Suppressor macrophage treated with lipopolysaccharide for 4 hours (primary cell): ENCODE measurements around the gene CIAO2A.
"Not testable (repeated sequence)": the region's sequence is repeated elsewhere in the genome, so short reads cannot be mapped to it uniquely, and the experiment has no call there.

ENCODE experiments used
- DNase-seq: peaks from one replicate; pipeline ENCODE4 v3.0.0-alpha.2; 2020

Gene CIAO2A, protein sequence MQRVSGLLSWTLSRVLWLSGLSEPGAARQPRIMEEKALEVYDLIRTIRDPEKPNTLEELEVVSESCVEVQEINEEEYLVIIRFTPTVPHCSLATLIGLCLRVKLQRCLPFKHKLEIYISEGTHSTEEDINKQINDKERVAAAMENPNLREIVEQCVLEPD

DNA sequence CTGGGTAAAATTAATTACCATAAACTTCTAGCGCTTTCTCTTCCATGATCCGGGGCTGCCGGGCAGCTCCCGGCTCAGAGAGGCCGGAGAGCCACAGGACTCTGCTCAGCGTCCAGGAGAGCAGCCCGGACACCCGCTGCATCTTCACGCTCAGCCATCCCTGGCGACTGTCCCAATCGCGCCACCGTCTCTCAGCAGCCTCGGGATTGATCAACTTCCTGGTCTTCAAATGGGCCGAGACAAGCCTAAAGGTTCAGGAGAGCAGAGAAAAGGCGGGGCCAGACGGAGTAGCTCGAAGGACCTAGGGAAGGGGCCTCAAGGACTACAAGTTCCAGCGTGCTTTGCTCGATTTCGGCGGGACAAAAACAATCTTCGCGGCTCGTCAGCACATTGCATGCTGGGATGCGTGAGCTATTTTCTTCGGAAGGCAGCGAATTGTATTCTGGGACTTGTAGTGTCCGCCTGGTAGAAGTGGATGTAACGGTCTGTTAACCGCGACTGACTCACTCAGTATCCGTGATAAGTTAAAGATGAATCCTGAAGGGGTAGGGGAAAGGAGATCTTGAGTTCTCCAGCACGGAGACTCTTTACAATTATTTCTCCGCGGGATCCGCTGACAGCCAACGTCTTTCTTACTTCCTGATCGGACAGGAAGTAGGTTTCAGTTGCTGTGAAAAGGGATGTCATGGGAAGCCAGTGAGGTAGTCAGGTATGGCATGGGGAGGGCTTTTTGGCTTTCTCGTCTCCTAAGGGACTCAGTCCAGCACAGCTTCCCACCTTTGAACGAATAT, at the start of gene CIAO2A:
Gene CIAO2A, minus strand, starts transcription at position 212 of the 791 bp plus-strand sequence. Its CDS starts 70 bp downstream, at position 142.
- DNase-seq: peak; percentile 99

DNA sequence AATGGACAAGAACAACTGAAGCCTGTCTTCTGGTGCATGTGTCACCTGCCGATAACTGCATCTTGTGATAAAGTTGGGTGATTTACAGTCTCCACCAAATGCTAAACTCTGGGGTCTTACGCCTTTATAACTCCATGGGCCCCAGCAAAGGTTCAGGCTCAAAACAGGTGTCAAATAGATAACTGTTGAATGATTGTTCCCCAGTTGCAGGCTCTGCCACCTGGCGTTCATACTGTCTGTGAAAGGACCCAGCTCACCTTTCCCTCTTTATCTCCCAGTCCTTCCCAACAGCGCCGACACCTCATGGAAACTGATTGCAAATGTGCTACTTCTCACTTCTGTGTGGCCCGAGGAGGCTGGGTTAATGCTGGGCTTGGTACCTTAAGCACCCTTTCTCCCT, 49.6 kb upstream of the CIAO2A start:
- no peak for DNase-seq

DNA sequence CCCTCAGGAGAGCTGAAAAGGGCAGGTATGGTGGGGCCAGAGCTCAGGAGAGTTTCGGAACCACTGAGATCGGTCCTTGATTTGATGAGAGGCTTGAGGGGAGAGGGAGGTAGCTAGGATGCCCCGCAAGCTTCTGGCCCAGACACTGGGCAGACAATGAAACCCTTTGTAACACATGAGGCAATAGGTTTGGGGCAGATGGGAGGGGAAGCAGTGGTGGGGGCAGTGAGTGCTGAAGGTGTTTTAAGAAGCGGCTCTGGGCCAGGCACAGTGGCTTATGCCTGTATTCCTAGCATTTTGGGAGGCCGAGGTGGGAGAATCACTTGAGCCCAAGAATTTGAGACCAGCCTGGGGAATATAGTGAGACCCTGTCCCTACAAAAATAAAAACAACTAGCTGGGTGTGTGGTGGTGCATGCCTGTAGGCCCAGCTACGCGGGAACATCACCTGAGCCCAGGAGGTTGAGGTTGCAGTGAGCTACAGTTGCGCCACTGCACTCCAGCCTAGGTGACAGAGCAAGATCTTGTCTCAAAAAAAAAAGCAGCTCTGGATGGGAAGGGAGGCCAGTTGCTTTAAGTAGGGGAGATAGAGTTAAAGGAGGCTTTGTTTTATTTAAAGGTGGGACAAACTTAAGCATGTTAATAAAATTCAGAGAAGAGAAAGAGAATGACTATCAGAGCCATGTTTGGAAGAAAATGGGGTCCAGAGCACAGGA, 48.3 kb upstream of the CIAO2A start:
- DNase-seq: no peak

DNA sequence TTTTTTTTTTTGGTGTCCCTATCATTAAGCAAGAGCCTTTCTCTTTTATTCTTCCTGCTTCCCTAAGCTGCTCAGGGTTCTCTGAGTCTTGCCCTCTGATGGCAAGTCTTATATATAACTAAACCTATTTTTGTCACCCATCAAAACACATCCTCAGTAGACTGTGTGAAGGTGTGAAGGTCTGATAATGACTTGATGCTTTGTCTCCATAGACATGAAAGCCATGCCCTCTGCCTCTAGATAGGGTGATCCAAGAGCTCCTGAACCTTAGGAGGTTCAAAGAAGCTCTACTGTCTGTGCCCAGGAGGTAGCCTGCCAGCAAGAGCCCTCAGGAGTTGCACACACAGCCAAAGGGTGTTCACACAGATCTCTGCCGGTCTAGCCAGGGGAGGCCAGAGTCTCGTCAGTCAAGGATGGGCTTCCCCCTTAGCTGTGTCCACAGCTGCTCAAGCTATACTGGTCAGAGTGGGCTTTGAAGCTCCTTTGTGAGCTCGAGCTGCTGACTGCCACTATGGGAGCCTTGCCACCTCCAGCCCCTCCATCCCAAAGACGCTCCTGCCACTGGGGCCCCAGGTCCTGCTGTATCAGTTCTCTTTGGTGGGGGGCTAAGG, 44.8 kb upstream of the CIAO2A start:
- DNase-seq: no peak

DNA sequence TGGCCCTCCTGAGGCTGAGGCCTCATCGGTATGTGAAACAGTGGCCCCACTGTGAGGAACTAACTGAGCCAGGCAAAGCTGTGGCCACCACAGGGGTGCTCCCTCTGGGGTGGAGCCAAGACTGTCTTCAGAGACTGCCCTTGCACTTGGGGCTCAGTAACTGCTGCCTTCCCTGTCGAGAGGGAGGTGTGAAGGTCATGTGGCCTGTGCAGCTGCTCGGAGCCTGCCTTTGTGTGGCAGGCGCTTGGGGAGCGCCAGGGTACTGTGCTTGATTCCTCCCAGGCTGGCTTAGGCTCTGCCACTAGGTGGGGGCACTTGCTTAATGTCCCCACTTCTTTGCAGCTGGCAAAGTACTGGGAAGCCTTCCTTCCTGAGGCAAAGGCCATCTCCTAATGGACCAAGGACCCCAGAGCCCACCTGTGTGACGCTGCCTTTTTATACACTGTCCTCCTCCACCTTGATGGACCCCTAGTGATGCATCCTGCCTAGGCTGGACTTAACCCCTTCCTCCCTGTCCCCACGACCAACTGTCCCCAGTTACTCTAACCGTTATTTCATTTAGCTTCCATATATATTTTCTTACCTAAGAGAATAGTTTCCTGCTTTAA, 43.7 kb upstream of the CIAO2A start:
- no peak for DNase-seq

DNA sequence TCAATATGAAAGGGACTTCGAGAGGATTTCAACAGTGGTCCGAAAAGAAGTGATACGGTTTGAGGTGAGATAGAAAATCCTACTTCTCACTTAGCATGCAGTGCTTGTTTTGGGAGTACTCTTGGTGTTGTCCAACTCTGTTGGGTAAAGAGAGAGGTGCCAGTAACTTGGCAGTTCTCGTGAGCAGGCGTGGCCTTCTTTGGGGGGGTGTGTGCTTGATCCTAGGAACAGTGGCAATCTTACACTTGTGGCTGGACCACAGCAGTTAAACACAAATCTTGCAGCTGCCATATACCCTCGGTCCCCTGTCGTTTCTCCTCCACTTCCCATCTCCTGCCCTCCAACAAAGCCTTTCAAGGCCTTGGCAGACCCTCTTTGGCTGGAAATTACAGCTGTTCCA, 42.7 kb upstream of the CIAO2A start:
- no peak for DNase-seq

DNA sequence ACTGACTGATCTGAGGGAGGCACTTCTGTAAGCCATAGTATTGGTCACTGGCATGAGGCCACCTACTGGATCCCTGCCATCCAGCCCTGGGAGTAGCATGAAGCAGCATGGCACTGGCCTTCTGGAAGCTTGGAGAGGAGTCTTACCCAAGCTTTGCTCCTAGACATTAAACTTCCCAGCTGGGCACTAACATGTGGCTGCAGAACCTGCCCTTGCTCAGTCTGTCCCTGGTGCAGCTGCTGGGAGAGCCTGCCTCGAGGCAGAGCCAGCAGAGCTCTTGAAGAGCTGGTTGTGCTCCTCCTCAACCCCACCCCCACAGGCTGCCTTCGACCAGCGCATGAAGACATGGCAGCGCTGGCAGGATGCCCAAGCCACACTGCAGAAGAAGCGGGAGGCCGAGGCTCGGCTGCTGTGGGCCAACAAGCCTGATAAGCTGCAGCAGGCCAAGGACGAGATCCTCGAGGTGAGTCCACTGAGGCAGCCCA, 40.7 kb upstream of the CIAO2A start:
- no peak for DNase-seq

DNA sequence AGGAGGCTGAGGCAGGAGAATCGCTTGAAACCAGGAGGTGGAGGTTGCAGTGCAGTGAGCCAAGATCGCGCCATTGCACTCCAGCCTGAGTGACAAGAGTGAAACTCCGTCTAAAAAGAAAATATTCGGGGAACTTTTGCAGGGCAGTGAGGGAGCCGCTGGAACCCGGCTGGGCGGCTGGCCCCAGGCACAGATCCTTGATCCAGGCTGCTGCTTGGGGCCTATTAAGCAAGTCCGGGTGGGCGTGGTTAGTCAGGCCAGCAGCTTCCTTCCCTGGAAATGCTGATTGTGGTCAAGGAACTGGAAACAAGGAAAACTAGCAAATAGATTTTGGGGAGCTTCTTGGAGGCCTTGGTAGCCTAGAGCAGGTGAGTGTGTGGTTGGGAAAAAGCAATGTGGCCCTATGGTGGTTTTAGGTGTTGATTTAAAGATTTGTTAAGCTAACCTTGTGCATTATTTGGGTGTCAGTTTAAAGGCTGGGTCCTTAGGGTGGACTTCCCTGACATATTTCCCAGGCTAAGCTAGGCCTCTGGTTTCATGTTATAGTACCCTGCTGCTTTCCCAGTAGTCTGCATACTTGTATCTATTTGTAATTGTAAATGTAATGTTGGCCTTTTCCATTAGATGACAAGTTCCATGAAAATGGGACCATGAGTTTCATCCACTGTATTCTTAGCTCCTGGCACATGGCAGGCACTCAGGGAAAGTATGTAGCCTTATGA, 40.1 kb upstream of the CIAO2A start:
- no peak for DNase-seq

DNA sequence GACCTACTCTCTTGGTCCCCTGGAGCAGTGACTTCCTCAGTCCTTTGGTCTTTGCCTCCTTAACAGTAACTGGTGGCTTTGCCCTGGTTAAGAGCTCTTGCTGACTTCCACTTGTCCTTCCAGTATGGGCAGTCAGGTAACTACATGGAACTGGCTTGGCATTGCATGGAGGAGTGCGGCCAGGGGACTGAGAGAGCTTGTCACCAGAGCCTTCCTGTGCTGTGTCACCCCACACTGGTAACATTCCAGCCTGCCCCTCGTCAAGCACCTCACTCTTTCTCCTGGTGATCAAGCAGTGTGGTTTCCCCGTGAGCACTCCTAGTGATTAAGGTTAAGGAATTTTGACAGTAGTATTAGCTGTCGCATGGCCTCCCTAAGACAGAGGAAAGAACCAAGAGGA, 38.6 kb upstream of the CIAO2A start:
- no peak for DNase-seq

DNA sequence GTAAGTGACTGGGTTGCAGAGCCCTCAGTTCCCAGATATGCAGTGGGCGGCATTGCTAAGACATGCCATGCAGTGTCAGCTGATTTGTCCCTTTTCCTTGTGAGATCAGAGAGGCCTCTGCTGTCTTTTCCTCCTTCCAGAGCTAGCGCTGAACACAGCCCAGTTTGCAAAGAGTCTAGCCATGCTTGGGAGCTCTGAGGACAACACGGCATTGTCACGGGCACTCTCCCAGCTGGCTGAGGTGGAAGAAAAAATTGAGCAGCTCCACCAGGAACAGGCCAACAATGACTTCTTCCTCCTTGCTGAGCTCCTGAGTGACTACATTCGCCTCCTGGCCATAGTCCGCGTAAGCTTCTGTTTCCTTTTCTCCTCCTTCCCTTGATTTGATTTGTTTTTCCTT, 37.9 kb upstream of the CIAO2A start:
- DNase-seq: no peak

DNA sequence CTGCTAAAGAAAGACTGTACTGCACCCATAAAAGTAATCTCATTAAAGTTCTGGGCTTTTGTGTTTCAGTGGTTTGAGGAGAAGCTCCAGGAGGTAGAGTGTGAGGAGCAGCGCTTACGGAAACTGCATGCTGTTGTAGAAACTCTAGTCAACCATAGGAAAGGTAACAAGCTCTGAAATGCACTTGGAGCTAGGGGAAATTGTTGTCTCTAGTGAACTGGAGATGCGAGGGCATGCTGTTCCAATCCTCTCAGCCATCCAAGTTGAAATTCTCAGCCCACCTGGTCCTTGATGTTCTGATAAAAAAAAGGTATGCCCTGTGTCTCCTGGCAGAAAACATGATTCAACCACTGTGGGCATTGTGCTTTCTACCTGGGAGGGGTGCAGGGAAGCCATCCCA, 36.5 kb upstream of the CIAO2A start:
- no peak for DNase-seq

DNA sequence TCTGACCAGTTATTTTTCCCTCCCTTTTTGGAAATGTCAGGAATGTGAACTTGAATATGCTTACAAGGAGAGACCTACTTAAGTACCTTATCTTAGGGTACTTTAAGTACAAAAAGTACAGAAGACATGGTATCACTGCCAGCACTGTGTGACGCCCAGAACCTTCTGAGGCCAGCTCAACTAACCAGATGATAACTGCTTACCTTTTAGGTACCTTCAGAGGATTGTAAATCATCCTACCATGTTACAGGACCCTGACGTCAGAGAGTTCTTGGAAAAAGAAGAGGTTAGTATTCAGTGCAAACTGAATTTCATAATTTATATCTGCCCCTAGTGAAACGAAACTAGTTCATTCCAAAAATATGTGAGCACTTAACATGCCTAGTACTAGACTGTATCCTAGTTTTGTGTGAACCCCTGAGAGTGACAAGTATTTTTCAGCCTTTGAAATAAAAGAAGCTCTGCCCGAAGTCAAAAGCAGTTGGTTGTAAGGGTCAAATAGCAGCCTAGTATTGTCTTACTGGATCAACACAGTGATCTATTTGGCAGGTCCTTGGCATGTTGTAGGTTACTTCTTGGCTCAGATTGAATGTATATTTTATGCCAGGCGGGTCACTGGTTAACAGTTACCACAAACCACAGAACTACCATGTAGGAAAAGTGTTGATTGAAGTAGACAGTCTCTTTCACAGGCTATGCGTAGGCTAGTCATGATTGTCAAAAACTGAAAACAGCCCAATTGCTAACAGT, 34.1 kb upstream of the CIAO2A start:
- no peak for DNase-seq

DNA sequence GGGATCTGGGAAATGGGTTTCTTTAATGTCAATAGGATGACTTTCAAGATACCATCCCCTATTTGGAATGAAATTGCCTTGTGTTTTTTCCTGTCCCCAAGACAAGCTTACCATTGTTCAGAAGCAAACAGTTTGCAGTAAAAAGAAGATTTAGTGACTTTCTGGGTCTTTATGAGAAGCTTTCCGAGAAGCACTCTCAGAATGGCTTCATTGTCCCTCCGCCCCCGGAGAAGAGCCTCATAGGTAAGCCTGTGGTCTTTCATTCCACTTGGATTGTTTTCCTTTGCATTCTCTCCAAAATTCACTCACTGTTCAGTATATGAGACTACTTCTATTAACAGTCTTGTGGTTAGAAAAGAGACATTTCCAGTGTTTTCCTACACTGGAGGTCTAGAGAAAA, 32.3 kb upstream of the CIAO2A start:
- no peak for DNase-seq

DNA sequence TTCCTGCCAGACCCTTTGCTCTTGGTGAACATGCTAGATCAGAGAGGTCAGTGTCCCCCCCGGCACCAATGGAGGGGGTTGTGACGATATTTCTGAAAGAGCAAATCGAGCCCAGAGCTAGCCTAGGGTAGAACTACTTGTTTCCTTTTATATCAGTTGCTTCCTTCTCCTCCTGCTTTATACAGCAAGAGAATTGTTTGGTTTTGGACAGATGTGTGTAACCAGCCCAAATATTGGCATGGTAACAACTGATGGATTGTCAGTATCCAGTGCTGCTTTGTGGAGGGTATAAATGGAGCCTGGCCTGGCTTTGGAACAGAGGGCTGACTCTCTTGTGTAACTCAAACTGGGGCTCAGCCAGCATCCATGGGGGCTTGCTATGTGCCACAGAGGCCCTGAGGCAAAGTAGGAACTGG, 29.3 kb upstream of the CIAO2A start:
- no peak for DNase-seq

DNA sequence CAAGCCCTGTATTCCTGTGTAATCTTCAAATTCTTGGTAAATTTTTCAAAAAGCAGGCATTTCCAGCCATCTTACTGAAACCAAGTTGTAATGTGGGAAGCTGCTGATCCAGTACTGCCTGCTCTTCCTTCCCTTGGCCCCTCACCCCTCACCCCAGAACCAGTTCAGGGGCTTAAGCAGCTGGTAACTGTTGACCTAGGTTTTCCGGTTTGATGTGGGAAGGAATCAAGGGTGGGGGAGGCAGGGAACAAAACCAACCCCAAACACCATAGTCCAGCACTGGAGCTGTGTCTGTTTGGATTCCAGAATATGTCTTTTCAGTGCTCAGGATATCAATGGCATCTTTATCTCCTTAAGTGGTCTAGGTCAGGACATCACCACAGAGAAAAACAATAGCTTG, 28.8 kb upstream of the CIAO2A start:
- no peak for DNase-seq

DNA sequence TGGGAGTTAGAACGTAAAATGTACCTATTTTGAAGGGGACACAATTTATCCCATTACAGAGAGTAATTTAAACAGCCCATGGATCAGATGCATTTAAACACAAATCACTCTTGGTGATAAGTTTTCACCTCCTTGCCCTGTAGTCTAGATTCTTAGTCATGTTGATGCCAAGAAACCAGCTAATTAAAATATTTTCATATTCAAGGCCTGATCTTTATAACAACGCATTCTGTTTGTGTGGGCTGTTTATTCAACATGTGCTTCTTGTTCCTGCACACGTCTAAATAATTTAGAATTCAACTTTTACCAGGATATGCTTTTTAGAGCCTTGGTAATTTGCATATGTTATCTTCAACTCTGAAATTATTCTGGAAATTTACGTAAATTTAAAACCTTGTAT, 28.0 kb upstream of the CIAO2A start:
- no peak for DNase-seq

DNA sequence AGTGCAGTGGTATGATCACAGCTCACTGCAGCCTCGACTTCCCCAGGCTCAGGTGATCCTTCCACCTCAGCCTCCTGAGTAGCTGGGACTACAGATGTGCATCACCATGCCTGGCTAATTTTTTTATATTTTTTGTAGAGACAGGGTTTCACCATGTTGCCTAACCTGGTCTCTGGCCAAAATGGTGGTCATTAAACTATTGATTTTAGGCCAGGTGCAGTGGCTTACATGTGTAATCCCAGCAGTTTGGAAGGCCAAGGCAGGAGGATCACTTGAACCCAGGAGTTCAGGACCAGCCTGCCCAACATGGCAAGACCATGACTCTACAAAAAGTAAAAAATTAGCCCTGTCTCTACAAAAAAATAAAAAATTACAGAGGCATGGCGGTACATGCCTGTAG, 26.7 kb upstream of the CIAO2A start:
- DNase-seq: not testable (repeated sequence)

DNA sequence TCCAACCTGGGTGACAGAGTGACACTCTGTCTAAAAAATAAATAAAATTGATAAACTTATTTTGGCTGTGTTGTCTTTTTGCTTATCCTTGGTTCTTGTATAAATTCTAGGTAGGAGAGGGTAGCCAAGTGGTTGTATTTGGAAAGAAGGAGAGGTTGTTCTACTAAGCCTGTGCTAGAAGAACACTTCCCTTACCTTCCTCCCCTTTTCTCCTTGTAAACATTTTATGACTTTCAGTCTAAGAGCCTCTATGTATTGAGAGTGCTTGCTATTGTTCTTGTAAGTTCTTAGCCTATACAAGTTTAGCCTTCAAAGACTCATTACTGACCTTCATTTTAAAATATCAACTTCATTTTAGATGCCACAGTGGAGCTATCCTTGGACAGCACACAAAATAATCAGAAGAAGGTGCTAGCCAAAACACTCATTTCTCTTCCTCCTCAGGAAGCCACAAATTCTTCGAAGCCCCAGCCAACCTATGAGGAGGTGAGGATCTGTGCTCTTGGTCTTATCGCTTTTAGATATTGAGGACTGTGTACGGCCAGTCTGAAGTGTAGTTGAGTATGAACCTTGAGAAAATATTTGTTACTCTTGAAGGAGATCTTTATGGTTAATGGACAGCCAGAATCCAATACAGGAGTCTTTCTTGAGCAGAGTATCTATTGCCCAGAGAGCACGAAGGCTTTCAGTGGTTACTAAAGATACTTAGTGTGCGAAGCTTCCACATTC, 24.3 kb upstream of the CIAO2A start:
- no peak for DNase-seq

DNA sequence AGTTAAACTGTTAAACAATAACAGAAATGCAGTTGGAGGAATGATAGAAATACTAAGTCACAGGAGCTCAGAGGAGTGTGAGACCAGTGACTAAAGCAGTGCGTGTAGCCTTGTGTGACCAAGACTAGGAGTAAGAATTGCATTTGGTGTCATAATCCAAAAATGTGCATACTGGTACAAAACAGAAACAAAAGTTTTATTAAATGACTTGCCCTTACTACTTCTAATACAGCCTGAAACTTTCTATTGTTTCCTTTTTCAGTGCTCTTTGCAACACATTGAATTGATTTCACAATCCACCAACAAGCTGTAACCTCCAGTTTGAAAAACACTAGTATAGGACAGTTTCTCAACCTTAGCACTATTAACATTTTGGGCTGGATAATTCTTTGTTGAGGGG, 19.3 kb upstream of the CIAO2A start:
- peak; percentile 86 for DNase-seq

DNA sequence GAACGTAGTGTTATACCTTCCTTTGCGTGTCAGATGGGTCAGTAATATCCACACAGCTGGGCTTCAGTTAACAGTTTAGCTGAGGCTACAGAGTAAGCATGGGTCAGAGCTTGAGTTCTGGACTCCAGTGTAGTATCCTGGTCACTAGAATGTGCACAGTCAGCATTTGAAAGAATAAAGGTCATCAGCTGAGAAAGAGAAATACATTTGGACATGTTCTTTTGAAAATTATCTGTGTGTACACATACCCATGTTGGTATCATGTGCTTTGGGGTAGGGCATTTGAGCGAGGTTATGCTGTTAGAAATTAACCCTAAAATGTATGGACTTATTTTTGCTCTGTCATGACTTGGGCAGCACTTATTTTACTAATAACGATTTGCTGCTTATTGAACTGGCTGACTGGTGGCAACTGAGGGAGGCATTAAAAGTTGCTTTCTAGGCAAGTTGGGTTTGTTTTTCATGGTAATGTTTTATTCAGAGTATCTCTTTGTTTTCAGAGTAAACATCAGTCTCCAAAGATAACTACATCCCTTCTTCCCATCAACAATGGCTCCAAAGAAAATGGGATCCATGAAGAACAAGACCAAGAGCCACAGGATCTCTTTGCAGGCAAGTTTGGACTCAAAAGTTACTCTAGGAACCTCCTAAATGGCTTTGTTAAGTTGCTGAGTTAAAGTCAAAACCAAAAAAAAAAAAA, 18.6 kb upstream of the CIAO2A start:
- DNase-seq: no peak
